Superior temporal gyrus (tissue), 1 donor: ENCODE measurements around the gene TMEM242.

ENCODE experiments used
- DNase-seq: peaks from one replicate; pipeline ENCODE4 v3.0.0-alpha.2; 2016; ENCODE audit errors: extremely low spot score

Gene TMEM242

DNA sequence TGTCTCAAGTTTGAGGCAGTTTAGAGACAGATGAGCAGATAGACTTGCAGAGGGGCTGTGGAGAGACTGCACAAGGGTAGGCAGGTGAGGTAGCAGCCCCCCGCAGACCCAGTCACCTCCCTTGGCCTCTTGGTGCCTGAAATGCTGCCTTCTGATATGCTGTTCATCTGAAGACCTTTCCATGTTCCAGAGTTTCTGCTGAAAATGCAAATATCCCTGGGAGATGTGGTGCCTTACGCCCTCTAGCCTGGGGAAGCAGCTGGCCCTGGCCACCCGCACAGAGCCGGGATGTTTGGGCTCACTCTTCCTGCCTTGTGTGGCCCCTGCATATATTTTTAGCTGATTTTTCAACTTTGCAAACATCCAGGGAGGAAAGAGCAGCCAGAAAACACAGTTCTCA lies 51.4 kb downstream of the TMEM242 start:
- DNase-seq = no peak

GRCh38 chr6:157271441-157271840 lies 51.9 kb downstream of the TMEM242 start:
- no peak for DNase-seq

DNA sequence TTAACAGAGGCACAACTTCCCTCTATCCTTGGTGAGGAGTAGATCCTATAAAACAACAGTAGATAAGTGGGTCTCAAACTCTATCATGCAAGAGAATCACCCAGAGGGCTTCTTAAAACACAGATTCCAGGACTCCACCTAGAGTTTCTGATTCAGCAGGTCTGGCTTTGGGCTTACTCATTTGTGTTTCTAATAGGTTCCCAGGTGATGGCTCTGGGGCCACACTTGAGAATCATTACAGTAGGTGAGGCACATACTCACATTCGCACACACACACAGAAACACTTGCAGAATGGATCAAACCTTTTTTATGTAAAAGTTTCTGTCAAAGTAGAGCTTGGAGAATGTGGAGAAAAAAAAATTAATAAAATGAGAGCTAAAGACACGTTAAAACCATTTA lies 52.4 kb downstream of the TMEM242 start:
- no peak for DNase-seq

DNA sequence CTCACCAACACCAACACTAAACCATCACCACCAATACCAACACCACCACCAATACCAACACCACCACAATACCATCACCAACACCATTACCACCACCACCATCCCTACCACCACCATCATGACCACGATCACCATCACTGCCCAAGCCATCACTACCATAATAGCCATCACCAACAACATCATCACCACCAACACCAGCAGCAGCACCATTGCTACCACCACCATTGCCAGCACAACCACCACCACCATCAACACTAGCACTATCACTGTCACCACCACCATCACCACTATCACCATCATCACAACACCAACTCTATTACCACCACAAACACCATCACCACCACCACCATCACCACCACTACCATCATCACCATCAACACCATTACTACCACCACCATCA lies 53.0 kb downstream of the TMEM242 start:
- DNase-seq = no peak

- no peak for DNase-seq
Measured at GRCh38 chr6:157269261-157269794, 54.0 kb downstream of the TMEM242 start.

- no peak for DNase-seq
Measured at GRCh38 chr6:157268835-157269234, 54.5 kb downstream of the TMEM242 start.

DNA sequence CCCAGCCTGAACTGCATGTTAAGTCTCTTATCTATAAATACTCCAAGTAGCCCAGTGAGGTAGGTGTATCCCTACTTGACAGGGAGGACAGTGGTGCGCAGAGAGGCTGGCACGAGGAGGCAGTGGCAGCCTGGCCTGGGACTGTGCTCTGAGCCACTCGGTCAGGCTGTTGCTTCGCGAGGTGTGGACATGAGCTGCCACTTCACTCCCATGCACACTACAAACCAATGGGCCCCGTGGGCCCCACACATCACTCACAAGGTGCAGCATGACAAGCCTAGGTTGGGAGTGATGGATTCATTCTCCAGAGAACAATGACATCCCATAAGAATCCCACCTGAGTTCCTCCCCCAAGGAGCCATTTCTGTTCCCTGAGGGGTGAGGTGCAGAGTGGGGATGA lies 54.9 kb downstream of the TMEM242 start:
- no peak for DNase-seq

DNA sequence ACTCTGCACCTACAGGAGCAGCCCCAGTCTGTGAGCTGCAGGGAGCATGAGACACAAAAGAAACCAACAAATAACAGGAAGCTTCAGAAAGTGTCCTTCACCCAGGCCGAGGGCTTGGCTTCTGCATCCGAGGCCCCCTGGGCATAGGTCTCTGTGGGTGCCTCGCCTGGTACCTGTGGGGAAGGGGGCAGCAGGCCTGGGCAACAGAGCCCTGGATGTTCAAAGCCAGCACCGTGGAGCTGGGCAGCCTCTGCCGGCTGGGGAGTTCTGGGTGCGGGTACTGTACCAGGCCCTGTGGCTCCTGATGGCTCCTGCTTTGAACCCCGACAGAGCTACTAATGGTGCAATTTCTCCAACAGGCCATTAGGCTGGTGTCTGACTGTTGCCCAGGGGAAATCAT lies 55.7 kb downstream of the TMEM242 start:
- DNase-seq = no peak

DNA sequence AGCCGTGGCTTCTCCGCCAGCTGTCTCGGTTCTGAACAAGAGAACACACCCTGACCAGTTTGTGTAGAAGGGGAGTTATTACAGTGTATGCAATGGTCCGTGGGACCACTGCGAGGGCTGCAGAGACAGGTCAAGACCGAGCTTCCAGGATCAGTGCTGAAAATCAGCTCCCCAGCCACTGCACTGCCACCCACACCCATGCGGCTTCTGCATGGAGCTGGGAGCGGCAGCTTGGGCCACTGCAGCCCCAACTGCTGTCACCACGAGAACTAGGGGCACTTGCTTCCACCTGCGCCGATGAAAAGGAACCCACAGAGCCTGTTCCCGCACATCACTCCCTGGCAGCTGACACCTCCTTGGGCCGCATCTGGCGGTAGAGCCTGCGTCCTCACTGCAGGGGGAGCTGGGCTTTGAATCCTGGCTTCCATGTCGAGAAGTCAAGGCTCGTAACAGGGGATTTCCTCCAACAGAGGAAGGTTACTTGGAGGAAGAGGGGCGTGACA lies 56.2 kb downstream of the TMEM242 start:
- DNase-seq = no peak

GRCh38 chr6:157266274-157267101 lies 56.8 kb downstream of the TMEM242 start:
- no peak for DNase-seq

DNA sequence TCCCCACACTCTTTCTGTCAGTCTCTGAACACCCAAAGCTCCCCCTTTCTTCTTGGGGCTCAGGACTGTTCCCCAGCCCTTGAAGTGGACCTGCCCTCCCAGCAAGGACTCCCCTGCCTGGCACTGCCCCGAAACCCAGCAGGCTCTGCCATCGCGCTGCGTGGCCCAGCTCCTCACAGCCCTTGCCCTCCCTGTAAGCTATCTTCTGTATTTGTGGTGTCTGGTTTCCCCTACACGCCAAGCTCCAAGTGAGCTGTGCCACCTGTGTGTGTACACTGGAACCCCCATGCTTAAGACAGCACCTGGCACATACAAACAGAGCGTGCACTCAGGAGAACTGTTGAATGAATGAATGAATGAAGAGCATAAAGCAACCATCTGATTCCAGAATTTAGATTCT lies 57.7 kb downstream of the TMEM242 start:
- no peak for DNase-seq

DNA sequence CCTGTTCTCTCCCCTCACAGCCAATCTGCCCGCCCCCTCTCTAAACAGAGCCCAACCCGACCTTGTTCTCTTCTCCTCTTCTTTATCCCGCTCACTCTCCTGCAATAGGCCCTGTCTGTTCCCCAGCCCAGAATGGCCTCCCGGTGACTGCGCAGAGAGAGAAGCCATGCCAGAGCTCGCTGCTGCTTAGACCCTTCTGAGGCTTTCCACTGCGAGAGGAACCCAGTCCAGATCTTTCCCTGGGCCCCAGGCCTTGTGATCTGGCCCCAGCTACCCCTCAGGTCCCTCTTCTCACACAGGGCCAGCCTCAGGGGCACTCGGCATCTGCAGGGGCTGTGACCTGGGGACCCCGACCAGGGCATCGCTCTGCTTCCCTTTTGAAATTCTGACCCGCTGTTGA lies 58.1 kb downstream of the TMEM242 start:
- DNase-seq = no peak

GRCh38 chr6:157264701-157265100 lies 58.6 kb downstream of the TMEM242 start:
- no peak for DNase-seq

GRCh38 chr6:157263881-157264397 lies 59.4 kb downstream of the TMEM242 start:
- no peak for DNase-seq

DNA sequence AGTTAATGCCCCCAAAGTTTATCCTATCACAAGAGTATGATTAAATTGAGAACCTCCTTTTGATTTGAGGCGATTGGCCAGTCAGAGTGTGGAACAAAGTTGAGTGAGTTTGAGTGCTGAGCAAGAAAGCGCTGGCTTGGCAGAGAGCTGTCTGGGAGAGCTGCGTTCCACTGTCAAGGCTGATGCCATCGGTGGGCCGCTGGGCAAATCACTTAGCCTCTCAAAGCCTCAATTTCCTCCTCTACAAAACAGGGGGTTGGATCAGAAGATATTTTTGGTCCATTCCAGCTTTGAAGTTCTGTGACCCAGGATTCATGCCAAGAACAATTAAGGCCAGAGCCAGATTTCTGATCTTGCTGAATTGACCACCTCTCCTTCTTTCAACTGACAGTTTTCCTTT lies 60.2 kb downstream of the TMEM242 start:
- no peak for DNase-seq

- DNase-seq = no peak
Measured at GRCh38 chr6:157261606-157262005, 61.7 kb downstream of the TMEM242 start.

DNA sequence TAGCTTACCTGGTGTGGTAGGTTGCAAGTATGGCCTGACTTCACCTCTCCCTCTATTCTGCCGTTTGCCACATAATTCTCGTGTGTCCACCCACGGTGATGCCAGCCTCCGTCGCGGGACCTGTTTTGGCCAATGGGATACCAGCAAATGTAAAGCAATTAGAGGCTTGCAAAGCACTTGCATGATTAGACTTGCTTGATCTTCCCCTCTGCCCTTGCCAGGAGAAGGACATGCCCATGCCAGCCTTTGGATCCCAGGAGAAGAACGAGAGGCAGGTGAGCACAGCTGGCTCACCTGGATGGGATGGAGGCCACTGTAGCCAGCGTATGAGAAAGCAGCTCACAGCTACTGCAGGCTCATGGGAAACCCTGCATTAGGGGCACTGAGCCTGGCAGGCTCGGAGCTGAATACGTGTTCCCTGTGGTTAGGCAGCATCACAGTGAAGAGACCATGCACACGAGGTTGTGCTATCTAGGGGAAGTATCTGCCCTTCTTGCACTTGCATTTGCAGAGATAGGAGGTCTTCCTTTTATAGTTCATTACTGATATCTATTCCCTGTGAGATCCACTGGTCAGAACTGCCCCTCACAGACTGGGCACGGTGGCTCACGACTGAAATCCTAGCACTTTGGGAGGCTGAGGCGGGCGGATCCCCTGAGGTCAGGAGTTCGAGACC lies 62.4 kb downstream of the TMEM242 start:
- no peak for DNase-seq

DNA sequence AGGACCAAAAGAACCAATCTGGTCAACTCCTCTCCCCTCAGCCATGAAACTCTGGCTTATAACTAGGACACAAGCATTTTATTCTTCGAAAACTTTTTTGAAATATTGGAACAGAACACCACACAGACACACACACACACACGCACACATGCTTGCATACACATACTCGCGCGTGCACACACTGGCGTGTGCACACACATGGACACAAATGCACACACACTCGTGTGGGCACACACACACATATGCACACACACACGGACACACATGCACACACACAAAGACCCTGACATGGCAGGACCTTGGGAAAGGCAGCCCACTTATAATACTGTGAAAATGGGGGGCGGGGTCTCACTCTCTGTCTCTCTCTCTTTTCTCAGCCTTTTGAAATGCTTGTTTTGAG lies 63.9 kb downstream of the TMEM242 start:
- no peak for DNase-seq

- no peak for DNase-seq
Measured at GRCh38 chr6:157258878-157259277, 64.4 kb downstream of the TMEM242 start.

DNA sequence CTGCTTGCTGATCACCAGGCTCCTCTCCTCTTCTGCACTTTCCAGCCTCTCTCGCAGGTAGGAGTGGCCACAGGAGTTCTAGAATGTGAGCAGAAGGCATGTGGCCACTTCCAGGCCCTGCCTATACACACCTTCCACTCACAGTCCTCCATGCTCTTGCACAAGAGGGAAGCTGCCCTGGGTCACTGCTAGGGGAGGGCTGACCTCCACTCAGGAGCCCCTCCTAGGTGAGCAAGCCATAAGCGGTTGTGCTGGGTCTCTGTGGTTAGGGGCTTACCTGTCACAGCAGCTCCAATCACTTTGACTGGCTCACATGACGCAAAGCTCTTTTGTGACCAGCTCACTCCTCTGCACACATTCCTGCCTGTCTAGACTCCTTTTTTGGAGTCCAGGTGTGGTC lies 68.2 kb downstream of the TMEM242 start:
- no peak for DNase-seq

- no peak for DNase-seq
Measured at GRCh38 chr6:157254538-157254937, 68.8 kb downstream of the TMEM242 start.

DNA sequence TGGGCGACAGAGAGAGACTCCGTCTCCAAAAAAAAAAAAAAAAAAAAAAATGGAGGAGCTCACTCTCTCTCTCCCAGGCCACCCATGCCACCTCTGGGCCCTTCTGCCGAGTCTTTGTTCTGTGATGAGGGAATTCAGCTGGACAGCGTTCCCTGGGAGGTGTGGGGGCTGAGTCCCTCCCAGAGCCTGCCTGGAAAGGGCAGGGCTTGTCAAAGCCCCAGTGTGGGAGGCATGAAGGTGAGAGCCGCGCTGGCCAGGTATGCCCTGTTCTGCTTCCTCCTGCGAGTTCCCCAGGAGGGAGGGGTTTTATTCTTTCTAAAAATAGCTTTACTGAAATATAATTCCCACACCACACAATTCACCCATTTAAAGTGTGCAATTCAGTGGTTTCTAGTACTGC lies 69.6 kb downstream of the TMEM242 start:
- no peak for DNase-seq

DNA sequence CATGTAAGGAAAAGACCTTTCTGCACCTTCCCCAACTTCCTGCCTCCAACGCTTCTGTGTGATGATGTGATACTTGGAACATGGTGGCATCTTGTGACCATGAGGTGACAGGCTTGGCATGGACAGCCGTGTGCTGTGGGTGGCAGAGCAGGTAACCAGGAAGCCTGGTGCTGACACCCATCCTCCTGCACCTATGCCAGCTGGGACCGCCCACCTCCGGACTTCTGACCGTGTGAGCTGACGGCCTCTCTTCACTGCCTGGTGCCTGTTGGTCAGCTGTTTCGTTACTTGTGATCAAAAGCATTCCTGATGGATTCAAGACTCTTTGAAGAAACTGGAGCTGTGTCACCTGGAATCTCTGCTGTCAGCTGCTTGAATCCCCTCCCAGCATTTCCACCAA lies 70.3 kb downstream of the TMEM242 start:
- DNase-seq = no peak
